HCT116 (cell line): ENCODE results near the gene FAM171A1. TPM values are rescaled to one million over a fixed set of nuclear protein-coding genes. Genes with fewer than 3 reads are reported as not detected.

Experiments
- ATAC-seq: fragments of 200-7000 bp; cut with Tn5 transposase; 2 replicates; pipeline ENCODE4 v1.9.1; 2020; ENCODE audit warnings: mild to moderate bottlenecking, moderate library complexity
- BruUV-seq: library from RNA; stranded (reverse); fragments of 400-500 nt; replicated peaks from 2 replicates; lab custom pipeline; 2021; lab: Mats Ljungman, UMichigan
- CTCF ChIA-PET: fragments of 300-600 bp; sonication (Branson Sonifier 250); formaldehyde crosslinking; loops from one replicate; lab custom pipeline; 2021; ENCODE audit warnings: antibody characterized with exemption; lab: Charles Lee
- POLR2A ChIA-PET: fragments of 300-600, 350-600 bp; sonication (Branson Sonifier 250); formaldehyde crosslinking; loops from one replicate; lab custom pipeline; 2021; ENCODE audit warnings: antibody characterized with exemption; lab: Charles Lee
- RAD21 ChIA-PET, 2 experiments: fragments of 300-600 bp; sonication (Branson Sonifier 250); formaldehyde crosslinking; loops; one replicate each; lab custom pipeline; 2023; ENCODE audit warnings: low total read pairs in 2 of 2; ENCODE audit not compliant: uncharacterized antibody in 2 of 2, unreplicated experiment in 2 of 2, low non-redundant PET in 1 of 2; lab: Charles Lee
- DNase-seq: peaks from one replicate; pipeline ENCODE4 v3.0.0-alpha.2; 2010; ENCODE audit warnings: low read depth, low spot score
- H2AFZ ChIP-seq: fragments of 200-600 bp; shearing (Covaris generic), sonication (generic); 2 replicates; pipeline ENCODE4 v1.6.1; 2017; ENCODE audit warnings: low read depth, mixed run types, mixed read lengths, antibody characterized with exemption, low read length; ENCODE audit not compliant: poor library complexity, severe bottlenecking
- H3K27ac ChIP-seq: 2 replicates; pipeline ENCODE4 v1.5.1; 2012; ENCODE audit warnings: low read depth, low read length
- H3K27me3 ChIP-seq: fragments of 200-600 bp; sonication (generic); 2 replicates; pipeline ENCODE4 v1.6.1; 2016; ENCODE audit warnings: mixed run types, low read length, mixed read lengths; ENCODE audit not compliant: insufficient read depth
- H3K36me3 ChIP-seq, 2 experiments: fragments of 200-500 bp in 1 of 2; fragments of 200-600 bp in 1 of 2; sonication (Bioruptor generic) in 1 of 2; sonication (generic) in 1 of 2; 2 replicates each; pipeline versions ENCODE4 v1.5.1 to v1.6.1; 2014 to 2016; ENCODE audit warnings: low read length in 2 of 2, inconsistent platforms in 1 of 2, mixed read lengths in 1 of 2, mixed run types in 1 of 2; ENCODE audit not compliant: insufficient read depth in 2 of 2, control insufficient read depth in 1 of 2
- H3K4me1 ChIP-seq, 2 experiments: fragments of 200-600 bp in 1 of 2; sonication (generic) in 1 of 2; 2 replicates each; pipeline versions ENCODE4 v1.5.1 to v1.6.1; 2012 to 2017; ENCODE audit warnings: low read length in 2 of 2, inconsistent platforms in 1 of 2, mild to moderate bottlenecking in 1 of 2, mixed read lengths in 1 of 2, mixed run types in 1 of 2, moderate library complexity in 1 of 2; ENCODE audit not compliant: insufficient read depth in 2 of 2, control insufficient read depth in 1 of 2
- H3K4me2 ChIP-seq: fragments of 200-600 bp; sonication (generic); 2 replicates; pipeline ENCODE4 v1.6.1; 2017; ENCODE audit warnings: mixed run types, low read length, mixed read lengths
- H3K4me3 ChIP-seq, 2 experiments: fragments of 200-600 bp in 1 of 2; sonication (generic) in 1 of 2; replicated peaks in 1 of 2; 2 replicates each; pipeline ENCODE4 v1.5.1; 2011 to 2016; ENCODE audit warnings: low read length in 2 of 2, control low read depth in 1 of 2, low read depth in 1 of 2, mild to moderate bottlenecking in 1 of 2, mixed read lengths in 1 of 2, mixed run types in 1 of 2
- H3K79me2 ChIP-seq: fragments of 200-600 bp; sonication (generic); 2 replicates; pipeline ENCODE4 v1.6.1; 2017; ENCODE audit warnings: mild to moderate bottlenecking, mixed run types, low read length, moderate library complexity, mixed read lengths; ENCODE audit not compliant: insufficient read depth
- H3K9ac ChIP-seq: fragments of 200-600 bp; sonication (generic); 2 replicates; pipeline ENCODE4 v1.6.1; 2016; ENCODE audit warnings: low read length, mixed read lengths
- H3K9me2 ChIP-seq: fragments of 200-600 bp; sonication (generic), shearing (Covaris generic); 2 replicates; pipeline ENCODE4 v1.6.1; 2017; ENCODE audit warnings: mixed run types, mild to moderate bottlenecking, moderate library complexity; ENCODE audit not compliant: insufficient read depth
- H3K9me3 ChIP-seq, 2 experiments: fragments of 200-500 bp in 1 of 2; fragments of 200-600 bp in 1 of 2; sonication (Bioruptor generic) in 1 of 2; sonication (generic) in 1 of 2; 2 replicates each; pipeline ENCODE4 v1.6.1; 2014 to 2017; ENCODE audit warnings: low read length in 2 of 2, mixed read lengths in 2 of 2, inconsistent platforms in 1 of 2, low read depth in 1 of 2, mild to moderate bottlenecking in 1 of 2, mixed run types in 1 of 2, moderate library complexity in 1 of 2; ENCODE audit not compliant: control insufficient read depth in 1 of 2, insufficient read depth in 1 of 2
- H4K20me1 ChIP-seq: fragments of 200-600 bp; sonication (generic), shearing (Covaris generic); 2 replicates; pipeline ENCODE4 v1.6.1; 2017; ENCODE audit warnings: mixed run types, mild to moderate bottlenecking, moderate library complexity; ENCODE audit not compliant: insufficient read depth
- CEBPB ChIP-seq: IDR thresholded peaks from 2 replicates; pipeline ENCODE4 v1.6.1; 2012; ENCODE audit warnings: low read depth
- FOSL1 ChIP-seq: IDR thresholded peaks from 2 replicates; pipeline ENCODE4 v1.6.1; 2012; ENCODE audit warnings: low read depth
- JUND ChIP-seq: IDR thresholded peaks from 2 replicates; pipeline ENCODE4 v1.6.1; 2012
- POLR2AphosphoS5 ChIP-seq: IDR thresholded peaks from 2 replicates; pipeline ENCODE4 v1.6.1; 2011; ENCODE audit warnings: mild to moderate bottlenecking, low read depth, low read length, moderate library complexity
- SP1 ChIP-seq: IDR thresholded peaks from 2 replicates; pipeline ENCODE4 v1.6.1; 2012; ENCODE audit warnings: low read depth
- TCF7L2 ChIP-seq: IDR thresholded peaks from 2 replicates; pipeline ENCODE4 v1.7.0; 2011; ENCODE audit warnings: borderline replicate concordance, inconsistent platforms; ENCODE audit not compliant: insufficient read depth, insufficient read length; ENCODE audit errors: extremely low read depth
- YY1 ChIP-seq: IDR thresholded peaks from 2 replicates; pipeline ENCODE4 v1.6.1; 2011; ENCODE audit warnings: low read length, low read depth, moderate library complexity, mild to moderate bottlenecking; ENCODE audit not compliant: insufficient replicate concordance; ENCODE audit errors: extremely low read depth
- intact Hi-C: fragments of 100-400 bp; cut with micrococcal nuclease; formaldehyde crosslinking; loops from 2 replicates; pipeline ENCODE4 v1.10.0; 2022
- total RNA-seq: library from RNA; stranded (reverse); gene quantifications from one replicate; pipeline ENCODE4 v1.2.1, GENCODE V29; 2021; ENCODE audit not compliant: unreplicated experiment
- TF ChIP-seq, protein P1 (sequence below), 3 experiments: fragments of 200-600 bp in 1 of 3; sonication (generic) in 1 of 3; IDR thresholded peaks in 2 of 3; conservative IDR thresholded peaks in 1 of 3; 2 replicates each; pipeline ENCODE4 v1.5.1; 2012 to 2017; ENCODE audit warnings: low read depth in 2 of 3, low read length in 2 of 3, antibody characterized with exemption in 1 of 3, borderline replicate concordance in 1 of 3, control low read depth in 1 of 3, mild to moderate bottlenecking in 1 of 3, mixed read lengths in 1 of 3, mixed run types in 1 of 3, moderate library complexity in 1 of 3; ENCODE audit not compliant: insufficient read depth in 1 of 3

Gene FAM171A1
- total RNA-seq, 1 experiment from 2014 or later, result 32.5 TPM

DNA sequence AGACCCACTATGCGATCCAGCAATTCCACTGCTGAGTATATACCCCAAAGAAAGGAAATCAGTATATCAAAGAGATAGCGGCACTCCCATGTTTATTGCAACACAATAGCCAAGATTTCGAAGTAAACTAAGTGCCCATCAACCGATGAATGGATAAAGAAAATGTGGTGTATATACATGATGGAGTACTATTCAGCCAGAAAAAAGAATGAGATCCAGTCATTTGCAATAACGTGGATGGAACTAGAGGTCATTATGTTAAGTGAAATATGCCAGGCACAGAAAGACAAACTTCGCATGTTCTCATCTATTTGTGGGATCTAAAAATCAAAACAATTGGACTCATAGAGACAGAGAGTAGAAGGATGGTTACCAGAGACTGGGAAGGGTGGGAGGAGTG lies 195.5 kb downstream of the FAM171A1 start:
- ChIA-PET RAD21 (no interaction called here), CTCF (interaction anchor here (1.0 kb wide), 1 partner anchor 204 kb away, joined by 3 read pairs; no protein-coding TSS in a partner anchor)
- no peak overlapping the region for H3K4me2 ChIP-seq
- H3K27ac ChIP-seq, result no peak overlapping the region
- H3K79me2 ChIP-seq, result no peaks in the 10 kb centered on the region
- H2AFZ ChIP-seq, result no peak overlapping the region
- BruUV-seq, result no TSS peak
- H3K9me2 ChIP-seq, result no peaks in the 10 kb centered on the region
- no peak for ATAC-seq
- no peaks in the 10 kb centered on the region for H3K27me3 ChIP-seq
- no peaks in the 10 kb centered on the region for H4K20me1 ChIP-seq
- intact Hi-C loops, result no loop called here
- TF ChIP-seq SP1 (no peak), JUND (no peak), FOSL1 (no peak), TCF7L2 (no peak), POLR2AphosphoS5 (no peak), YY1 (no peak)
- TF ChIP-seq, all 23 proteins: peak for 0
- Histone ChIP-seq H3K9ac (no peak overlapping the region), H3K4me3 (no peak overlapping the region), H3K4me1 (no peaks in the 10 kb centered on the region), H3K36me3 (no peaks in the 10 kb centered on the region), H3K9me3 (no peaks in the 10 kb centered on the region)
- POLR2A ChIA-PET, result no interaction called here
- no peak for DNase-seq

DNA sequence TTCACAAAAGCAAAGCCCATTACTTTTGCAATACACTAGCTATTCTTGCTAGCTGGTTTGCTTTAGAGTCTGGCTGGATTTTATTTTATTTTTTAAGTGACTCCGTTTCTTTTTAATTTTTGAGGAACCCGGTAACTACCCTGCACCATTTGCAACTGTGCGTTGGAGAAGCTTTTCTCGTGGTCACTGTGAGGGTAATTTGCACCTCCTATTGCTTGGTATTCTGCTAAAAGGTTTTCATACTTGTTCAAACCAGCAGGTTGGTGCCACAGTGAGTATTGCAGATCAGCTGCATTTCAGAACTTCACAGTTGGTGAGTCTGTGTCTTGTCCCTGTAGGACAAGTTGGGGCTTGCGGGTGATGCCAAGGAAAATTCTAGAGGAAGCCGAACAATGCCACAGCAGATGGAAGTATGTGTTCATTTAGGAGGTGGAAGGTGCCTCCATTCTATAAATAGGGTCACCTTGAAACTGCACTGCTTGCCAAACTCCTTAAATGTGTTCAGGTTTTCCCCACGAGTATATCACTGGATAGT lies 198.7 kb downstream of the FAM171A1 start:
- H3K27me3 ChIP-seq, result no peaks in the 10 kb centered on the region
- ChIA-PET POLR2A (no interaction called here), CTCF (no interaction called here)

More for the DNA sequence above, 198.7 kb downstream of the FAM171A1 start:
- Histone ChIP-seq H3K27ac (no peak overlapping the region), H3K4me3 (no peak overlapping the region), H3K79me2 (peaks cover 7% of the 10 kb centered on the region), H3K4me1 (peaks cover 5 to 11% of the 10 kb centered on the region in 2 experiments; a peak in 3 of 4 replicates), H2AFZ (no peak overlapping the region), H3K9me3 (no peaks in the 10 kb centered on the region), H3K9me2 (no peaks in the 10 kb centered on the region), H3K36me3 (no peaks in the 10 kb centered on the region), H3K9ac (no peak overlapping the region), H3K4me2 (no peak overlapping the region), H4K20me1 (no peaks in the 10 kb centered on the region)
- no TSS peak for BruUV-seq
- intact Hi-C loops, result no loop called here
- RAD21 ChIA-PET, result no interaction called here
- DNase-seq (no peak), ATAC-seq (no peak)
- TF ChIP-seq TCF7L2, result no peak
- TF ChIP-seq, protein P1, sequence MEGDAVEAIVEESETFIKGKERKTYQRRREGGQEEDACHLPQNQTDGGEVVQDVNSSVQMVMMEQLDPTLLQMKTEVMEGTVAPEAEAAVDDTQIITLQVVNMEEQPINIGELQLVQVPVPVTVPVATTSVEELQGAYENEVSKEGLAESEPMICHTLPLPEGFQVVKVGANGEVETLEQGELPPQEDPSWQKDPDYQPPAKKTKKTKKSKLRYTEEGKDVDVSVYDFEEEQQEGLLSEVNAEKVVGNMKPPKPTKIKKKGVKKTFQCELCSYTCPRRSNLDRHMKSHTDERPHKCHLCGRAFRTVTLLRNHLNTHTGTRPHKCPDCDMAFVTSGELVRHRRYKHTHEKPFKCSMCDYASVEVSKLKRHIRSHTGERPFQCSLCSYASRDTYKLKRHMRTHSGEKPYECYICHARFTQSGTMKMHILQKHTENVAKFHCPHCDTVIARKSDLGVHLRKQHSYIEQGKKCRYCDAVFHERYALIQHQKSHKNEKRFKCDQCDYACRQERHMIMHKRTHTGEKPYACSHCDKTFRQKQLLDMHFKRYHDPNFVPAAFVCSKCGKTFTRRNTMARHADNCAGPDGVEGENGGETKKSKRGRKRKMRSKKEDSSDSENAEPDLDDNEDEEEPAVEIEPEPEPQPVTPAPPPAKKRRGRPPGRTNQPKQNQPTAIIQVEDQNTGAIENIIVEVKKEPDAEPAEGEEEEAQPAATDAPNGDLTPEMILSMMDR (IDR thresholded peaks at IDR 0.05 in 2 of 3, conservative IDR thresholded peaks at IDR 0.05 in 1 of 3; ENCODE audit: borderline replicate concordance in 1 of 3, insufficient read depth in 1 of 3, low read depth in 2 of 3, low read length in 2 of 3), result 0 out of 6 replicates have a peak, but pooled peaks of 1 of the 3 experiments have one; percentile 5
- TF ChIP-seq CEBPB, result no peak
